ENCODE results near the gene CGB3.
"Not testable (repeated sequence)": the region's sequence is repeated elsewhere in the genome, so short reads cannot be mapped to it uniquely, and the experiment has no call there.

CGB3 gene

DNA sequence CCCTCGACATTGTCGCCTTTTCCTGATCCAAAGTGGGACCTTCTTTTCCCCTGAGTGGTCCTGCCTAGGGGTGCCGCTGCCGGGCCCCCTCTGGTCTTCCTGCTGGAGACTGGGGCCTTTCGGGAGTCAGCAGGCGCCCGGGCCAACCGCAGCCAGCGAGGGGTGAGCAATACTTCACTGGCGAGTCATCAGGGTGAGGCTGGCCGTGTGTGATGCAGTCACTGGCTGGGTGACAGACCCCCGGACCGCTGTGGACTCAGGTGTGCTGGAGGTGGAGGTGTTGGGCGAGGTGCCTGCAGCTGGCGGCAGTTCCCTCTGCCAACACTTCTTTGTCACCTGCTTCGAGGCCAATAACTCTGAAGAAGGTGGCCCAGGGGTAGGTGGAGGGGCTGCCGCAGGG lies 18.0 kb upstream of the CGB3 start:
- H3K27ac ChIP-seq: no peak overlapping the region
- no peaks in the 10 kb centered on the region for H3K4me1 ChIP-seq (ENCODE audit: control insufficient read depth in 1 of 2, insufficient read depth in 1 of 2, low read depth in 1 of 2, low read length in 1 of 2)
- H3K9me3 ChIP-seq: no peaks in the 10 kb centered on the region
- no peaks in the 10 kb centered on the region for H3K27me3 ChIP-seq
- TF ChIP-seq, protein P1, sequence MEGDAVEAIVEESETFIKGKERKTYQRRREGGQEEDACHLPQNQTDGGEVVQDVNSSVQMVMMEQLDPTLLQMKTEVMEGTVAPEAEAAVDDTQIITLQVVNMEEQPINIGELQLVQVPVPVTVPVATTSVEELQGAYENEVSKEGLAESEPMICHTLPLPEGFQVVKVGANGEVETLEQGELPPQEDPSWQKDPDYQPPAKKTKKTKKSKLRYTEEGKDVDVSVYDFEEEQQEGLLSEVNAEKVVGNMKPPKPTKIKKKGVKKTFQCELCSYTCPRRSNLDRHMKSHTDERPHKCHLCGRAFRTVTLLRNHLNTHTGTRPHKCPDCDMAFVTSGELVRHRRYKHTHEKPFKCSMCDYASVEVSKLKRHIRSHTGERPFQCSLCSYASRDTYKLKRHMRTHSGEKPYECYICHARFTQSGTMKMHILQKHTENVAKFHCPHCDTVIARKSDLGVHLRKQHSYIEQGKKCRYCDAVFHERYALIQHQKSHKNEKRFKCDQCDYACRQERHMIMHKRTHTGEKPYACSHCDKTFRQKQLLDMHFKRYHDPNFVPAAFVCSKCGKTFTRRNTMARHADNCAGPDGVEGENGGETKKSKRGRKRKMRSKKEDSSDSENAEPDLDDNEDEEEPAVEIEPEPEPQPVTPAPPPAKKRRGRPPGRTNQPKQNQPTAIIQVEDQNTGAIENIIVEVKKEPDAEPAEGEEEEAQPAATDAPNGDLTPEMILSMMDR (IDR thresholded peaks at IDR 0.05): no peak
- no peak overlapping the region for H3K4me3 ChIP-seq (ENCODE audit: low read depth in 1 of 2, low read length in 1 of 2)
- no peaks in the 10 kb centered on the region for H3K36me3 ChIP-seq

DNA sequence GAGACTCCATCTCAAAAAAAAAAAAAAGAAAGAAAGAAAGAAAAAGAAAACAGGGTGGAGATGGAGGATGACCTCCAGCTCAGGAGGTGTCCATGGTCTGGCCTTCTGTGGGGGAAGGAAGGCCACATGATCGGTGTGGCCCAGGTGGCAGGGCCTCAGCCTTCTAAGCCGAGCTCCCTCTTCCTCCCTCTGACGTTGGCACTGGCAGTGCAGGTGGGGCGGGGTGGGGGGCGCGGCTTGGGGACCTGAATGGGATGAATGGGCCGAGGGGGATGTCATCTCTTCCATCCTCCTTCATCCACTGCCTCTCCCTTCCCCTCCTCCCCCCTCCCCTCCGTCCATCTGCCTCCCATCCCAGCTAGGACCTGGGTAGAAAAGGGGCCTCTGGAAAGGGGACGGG lies 15.6 kb upstream of the CGB3 start:
- not testable (repeated sequence) for H3K36me3 ChIP-seq; H3K27me3 ChIP-seq; H3K4me3 ChIP-seq (ENCODE audit: low read depth in 1 of 2, low read length in 1 of 2); H3K4me1 ChIP-seq (ENCODE audit: control insufficient read depth in 1 of 2, insufficient read depth in 1 of 2, low read depth in 1 of 2, low read length in 1 of 2); H3K27ac ChIP-seq; H3K9me3 ChIP-seq

DNA sequence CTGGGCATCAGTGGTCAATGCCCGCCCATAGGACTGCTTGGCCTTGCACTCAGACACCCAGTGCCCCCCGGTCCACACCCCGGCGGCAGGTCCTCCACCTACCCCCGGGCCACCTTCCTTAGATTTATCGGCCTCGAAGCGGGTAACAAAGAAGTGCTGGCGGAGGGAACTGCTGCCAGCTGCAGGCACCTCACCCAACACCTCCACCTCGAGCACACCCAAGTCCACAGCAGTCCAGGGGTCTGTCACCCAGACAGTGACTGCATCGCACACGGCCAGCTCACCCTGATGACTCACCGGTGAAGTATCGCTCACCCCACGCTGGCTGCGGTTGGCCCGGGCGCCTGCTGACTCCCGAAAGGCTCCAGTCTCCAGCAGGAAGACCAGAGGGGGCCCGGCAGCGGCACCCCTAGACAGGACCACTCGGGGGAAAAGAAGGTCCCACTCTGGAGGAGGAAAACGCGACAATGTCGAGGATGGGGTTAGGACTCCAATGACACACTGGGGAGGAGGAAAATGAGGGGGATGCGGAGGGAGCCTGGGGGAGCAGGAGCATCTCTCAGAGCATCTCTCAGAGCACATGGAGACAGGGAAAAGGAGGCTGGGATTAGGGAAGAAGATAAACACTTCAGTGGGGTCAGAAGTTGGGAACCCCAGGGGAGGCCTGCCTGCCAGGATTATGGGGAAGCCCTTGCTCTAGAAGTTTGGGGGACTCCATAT lies 14.6 kb upstream of the CGB3 start:
- not testable (repeated sequence) for H3K4me1 ChIP-seq (ENCODE audit: control insufficient read depth in 1 of 2, insufficient read depth in 1 of 2, low read depth in 1 of 2, low read length in 1 of 2); H3K4me3 ChIP-seq (ENCODE audit: low read depth in 1 of 2, low read length in 1 of 2); H3K36me3 ChIP-seq; H3K9me3 ChIP-seq; H3K27ac ChIP-seq; H3K27me3 ChIP-seq

DNA sequence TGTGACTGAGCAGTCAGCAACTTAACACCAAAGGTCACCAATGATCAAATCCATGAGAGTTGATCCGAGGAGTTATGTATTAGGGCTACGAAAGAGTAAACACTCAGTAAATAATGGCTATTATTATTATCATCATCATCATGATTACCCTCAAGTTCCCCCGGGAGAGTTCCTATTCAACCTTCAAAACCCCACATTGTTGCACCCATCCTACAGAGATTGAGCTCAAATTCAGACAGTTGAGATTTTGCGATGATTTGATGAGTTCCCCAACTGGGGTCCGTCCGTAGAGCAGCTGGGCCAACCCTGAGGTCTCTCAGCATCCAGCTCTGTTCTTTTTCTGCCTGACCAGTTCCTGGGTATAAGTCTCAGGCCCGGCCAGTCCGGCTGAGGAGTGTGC lies 14.0 kb upstream of the CGB3 start:
- not testable (repeated sequence) for H3K27me3 ChIP-seq; H3K4me1 ChIP-seq (ENCODE audit: control insufficient read depth in 1 of 2, insufficient read depth in 1 of 2, low read depth in 1 of 2, low read length in 1 of 2); H3K4me3 ChIP-seq (ENCODE audit: low read depth in 1 of 2, low read length in 1 of 2); H3K9me3 ChIP-seq; H3K36me3 ChIP-seq; H3K27ac ChIP-seq

DNA sequence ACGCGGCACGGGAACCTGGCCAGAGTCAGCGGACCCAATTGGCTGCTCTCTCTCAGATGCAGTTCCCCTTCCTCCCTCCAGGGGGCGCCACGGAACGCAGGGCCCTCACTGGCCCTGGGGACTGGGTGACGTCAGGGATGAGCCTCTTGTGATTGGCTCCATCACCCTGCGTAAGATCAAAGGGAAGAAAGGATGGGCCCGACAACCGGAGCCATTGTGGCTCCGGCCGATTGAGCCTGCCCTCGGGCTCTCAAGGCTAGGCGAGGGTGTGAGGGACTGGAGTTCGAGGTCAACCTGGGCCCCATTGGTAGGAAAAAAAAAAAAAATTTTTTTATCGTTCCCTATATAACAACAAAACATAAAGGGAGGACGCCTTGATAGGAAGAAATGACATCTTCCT lies 12.7 kb upstream of the CGB3 start, which contains the start of gene CGB1:
TSS of gene CGB1 (minus strand) at position 81 of the 400 bp plus-strand sequence. CDS start 184 bp downstream, outside the sequence.
- H3K27ac ChIP-seq; H3K27me3 ChIP-seq; H3K4me1 ChIP-seq (ENCODE audit: control insufficient read depth in 1 of 2, insufficient read depth in 1 of 2, low read depth in 1 of 2, low read length in 1 of 2); H3K9me3 ChIP-seq; H3K36me3 ChIP-seq; H3K4me3 ChIP-seq (ENCODE audit: low read depth in 1 of 2, low read length in 1 of 2): not testable (repeated sequence)

DNA sequence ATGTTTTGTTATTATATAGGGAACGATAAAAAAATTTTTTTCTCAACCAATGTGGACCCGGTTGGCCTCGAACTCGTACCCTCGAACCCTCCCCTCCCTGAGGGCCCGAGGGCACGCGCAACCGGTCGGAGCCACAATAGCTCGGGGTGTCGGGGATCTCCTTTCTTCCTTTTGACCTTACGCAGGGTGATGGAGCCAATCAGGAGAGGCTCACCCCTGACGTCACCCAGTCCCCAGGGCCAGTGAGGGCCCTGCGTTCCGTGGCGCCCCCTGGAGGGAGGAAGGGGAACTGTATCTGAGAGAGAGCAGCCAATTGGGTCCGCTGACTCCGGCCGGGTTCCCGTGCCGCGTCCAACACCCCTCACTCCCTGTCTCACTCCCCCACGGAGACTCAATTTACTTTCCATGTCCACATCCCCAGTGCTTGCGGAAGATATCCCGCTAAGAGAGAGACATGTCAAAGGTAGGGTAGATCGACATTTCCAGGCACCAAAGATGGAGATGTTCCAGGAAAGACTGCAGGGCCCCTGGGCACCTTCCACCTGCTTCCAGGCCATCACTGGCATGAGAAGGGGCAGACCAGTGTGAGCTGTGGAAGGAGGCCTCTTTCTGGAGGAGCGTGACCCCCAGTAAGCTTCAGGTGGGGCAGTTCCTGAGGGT lies 7.6 kb upstream of the CGB3 start, which contains the start of gene CGB2:
TSS of gene CGB2 (plus strand) at position 249 of the 660 bp plus-strand sequence. CDS start at position 455, 206 bp downstream.
- H3K4me3 ChIP-seq (ENCODE audit: low read depth in 1 of 2, low read length in 1 of 2); H3K27ac ChIP-seq; H3K36me3 ChIP-seq; H3K4me1 ChIP-seq (ENCODE audit: control insufficient read depth in 1 of 2, insufficient read depth in 1 of 2, low read depth in 1 of 2, low read length in 1 of 2); H3K9me3 ChIP-seq; H3K27me3 ChIP-seq: not testable (repeated sequence)

DNA sequence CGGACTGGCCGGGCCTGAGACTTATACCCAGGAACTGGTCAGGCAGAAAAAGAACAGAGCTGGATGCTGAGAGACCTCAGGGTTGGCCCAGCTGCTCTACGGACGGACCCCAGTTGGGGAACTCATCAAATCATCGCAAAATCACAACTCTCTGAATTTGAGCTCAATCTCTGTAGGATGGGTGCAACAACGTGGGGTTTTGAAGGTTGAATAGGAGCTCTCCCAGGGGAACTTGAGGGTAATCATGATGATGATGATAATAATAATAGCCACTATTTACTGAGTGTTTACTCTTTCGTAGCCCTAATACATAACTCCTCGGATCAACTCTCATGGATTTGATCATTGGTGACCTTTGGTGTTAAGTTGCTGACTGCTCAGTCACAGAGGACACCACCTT lies 6.2 kb upstream of the CGB3 start:
- not testable (repeated sequence) for H3K4me1 ChIP-seq (ENCODE audit: control insufficient read depth in 1 of 2, insufficient read depth in 1 of 2, low read depth in 1 of 2, low read length in 1 of 2); H3K4me3 ChIP-seq (ENCODE audit: low read depth in 1 of 2, low read length in 1 of 2); H3K27ac ChIP-seq; H3K9me3 ChIP-seq; H3K27me3 ChIP-seq; H3K36me3 ChIP-seq

DNA sequence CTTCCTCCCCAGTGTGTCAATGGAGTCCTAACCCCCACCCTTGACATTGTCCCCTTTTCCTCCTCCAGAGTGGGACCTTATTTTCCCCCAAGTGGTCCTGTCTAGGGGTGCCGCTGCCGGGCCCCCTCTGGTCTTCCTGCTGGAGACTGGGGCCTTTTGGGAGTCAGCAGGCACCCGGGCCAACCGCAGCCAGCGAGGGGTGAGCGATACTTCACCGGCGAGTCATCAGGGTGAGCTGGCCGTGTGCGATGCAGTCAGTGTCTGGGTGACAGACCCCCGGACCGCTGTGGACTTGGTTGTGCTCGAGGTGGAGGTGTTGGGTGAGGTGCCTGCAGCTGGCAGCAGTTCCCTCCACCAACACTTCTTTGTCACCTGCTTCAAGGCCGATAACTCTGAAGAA lies 5.6 kb upstream of the CGB3 start:
- H3K4me1 ChIP-seq (ENCODE audit: control insufficient read depth in 1 of 2, insufficient read depth in 1 of 2, low read depth in 1 of 2, low read length in 1 of 2): not testable (repeated sequence)

DNA sequence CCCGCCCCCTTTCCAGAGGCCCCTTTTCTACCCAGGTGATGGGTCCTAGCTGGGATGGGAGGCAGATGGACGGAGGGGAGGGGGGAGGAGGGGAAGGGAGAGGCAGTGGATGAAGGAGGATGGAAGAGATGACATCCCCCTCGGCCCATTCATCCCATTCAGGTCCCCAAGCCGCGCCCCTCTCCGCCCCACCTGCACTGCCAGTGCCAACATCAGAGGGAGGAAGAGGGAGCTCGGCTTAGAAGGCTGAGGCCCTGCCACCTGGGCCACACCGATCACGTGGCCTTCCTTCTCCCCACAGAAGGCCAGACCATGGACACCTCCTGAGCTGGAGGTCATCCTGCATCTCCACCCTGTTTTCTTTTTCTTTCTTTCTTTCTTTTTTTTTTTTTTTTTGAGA lies 4.6 kb upstream of the CGB3 start:
- not testable (repeated sequence) for H3K4me3 ChIP-seq (ENCODE audit: low read depth in 1 of 2, low read length in 1 of 2); H3K4me1 ChIP-seq (ENCODE audit: control insufficient read depth in 1 of 2, insufficient read depth in 1 of 2, low read depth in 1 of 2, low read length in 1 of 2); H3K27me3 ChIP-seq; H3K27ac ChIP-seq; H3K36me3 ChIP-seq; H3K9me3 ChIP-seq

More for the DNA sequence above, 5.6 kb upstream of the CGB3 start:
- not testable (repeated sequence) for H3K27me3 ChIP-seq; H3K9me3 ChIP-seq; H3K4me3 ChIP-seq (ENCODE audit: low read depth in 1 of 2, low read length in 1 of 2); H3K36me3 ChIP-seq; H3K27ac ChIP-seq

DNA sequence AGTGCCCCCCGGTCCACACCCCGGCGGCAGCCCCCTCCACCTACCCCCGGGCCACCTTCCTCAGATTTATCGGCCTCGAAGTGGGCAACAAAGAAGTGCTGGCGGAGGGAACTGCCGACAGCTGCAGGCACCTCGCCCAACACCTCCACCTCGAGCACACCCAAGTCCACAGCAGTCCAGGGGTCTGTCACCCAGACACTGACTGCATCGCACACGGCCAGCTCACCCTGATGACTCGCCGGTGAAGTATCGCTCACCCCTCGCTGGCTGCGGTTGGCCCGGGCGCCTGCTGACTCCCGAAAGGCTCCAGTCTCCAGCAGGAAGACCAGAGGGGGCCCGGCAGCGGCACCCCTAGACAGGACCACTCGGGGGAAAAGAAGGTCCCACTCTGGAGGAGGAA lies 1.5 kb upstream of the CGB3 start:
- not testable (repeated sequence) for H3K9me3 ChIP-seq; H3K4me1 ChIP-seq (ENCODE audit: control insufficient read depth in 1 of 2, insufficient read depth in 1 of 2, low read depth in 1 of 2, low read length in 1 of 2); H3K36me3 ChIP-seq; H3K27ac ChIP-seq; H3K4me3 ChIP-seq (ENCODE audit: low read depth in 1 of 2, low read length in 1 of 2)
- H3K27me3 ChIP-seq: peaks cover 20% of the 10 kb centered on the region

DNA sequence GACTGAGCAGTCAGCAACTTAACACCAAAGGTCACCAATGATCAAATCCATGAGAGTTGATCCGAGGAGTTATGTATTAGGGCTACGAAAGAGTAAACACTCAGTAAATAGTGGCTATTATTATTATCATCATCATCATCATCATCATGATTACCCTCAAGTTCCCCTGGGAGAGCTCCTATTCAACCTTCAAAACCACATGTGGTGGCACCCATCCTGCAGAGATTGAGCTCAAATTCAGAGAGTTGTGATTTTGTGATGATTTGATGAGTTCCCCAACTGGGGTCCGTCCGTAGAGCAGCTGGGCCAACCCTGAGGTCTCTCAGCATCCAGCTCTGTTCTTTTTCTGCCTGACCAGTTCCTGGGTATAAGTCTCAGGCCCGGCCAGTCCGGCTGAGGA lies 955 bp upstream of the CGB3 start:
- H3K4me1 ChIP-seq (ENCODE audit: control insufficient read depth in 1 of 2, insufficient read depth in 1 of 2, low read depth in 1 of 2, low read length in 1 of 2); H3K27ac ChIP-seq; H3K4me3 ChIP-seq (ENCODE audit: low read depth in 1 of 2, low read length in 1 of 2); H3K36me3 ChIP-seq; H3K9me3 ChIP-seq: not testable (repeated sequence)
- H3K27me3 ChIP-seq: peaks cover 26% of the 10 kb centered on the region

Measured in neutrophil (primary cell).